GM12874 (cell line): ENCODE measurements around the gene ACAT2.

ENCODE experiments used
- TF ChIP-seq, protein P1 (sequence below): IDR thresholded peaks from 2 replicates; pipeline ENCODE4 v1.5.1; 2011; ENCODE audit warnings: low read depth, mild to moderate bottlenecking, control low read depth, low read length, moderate library complexity; ENCODE audit not compliant: insufficient read depth

ACAT2 gene

DNA sequence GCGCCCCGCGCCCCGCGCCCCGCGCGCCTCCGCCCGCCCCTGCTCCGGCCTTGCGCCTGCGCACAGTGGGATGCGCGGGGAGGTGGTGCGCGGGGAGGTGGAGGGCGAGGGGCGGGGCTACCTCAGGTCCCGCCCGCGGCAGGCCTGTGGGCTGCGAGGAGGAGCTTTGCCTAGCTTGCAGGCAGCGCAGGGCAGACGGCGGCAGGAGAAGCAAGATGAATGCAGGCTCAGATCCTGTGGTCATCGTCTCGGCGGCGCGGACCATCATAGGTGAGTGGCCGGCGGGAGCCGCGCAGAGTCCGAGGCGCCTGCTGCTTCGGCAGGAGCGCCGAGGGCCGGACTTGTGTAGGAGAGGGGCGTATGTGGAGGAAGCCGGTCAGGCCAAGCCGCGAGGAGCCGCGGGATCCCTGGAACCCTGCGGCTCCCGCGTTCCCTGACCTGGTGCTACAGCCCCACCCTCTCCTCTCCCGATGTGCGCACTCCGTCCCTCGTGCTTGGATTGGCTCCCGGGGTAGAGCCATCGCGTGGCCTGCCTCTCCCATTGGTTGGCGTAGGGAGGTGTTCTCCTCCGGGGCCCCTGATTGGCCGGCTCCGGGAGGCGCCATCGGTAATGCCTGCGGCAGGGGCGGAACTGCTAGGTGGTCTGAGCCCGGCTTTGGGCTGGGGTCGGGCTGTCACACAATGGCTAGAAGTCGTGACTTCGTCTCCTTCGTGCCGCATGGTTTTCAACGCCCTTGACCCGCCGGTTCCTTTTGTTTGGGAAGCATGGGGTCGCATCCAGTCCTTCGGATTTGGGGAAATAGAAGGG lies at the start of gene ACAT2:
ACAT2 (plus strand) TSS at position 173 of the 808 bp plus-strand sequence; CDS start at position 216, 43 bp downstream.
- TF ChIP-seq, protein P1, sequence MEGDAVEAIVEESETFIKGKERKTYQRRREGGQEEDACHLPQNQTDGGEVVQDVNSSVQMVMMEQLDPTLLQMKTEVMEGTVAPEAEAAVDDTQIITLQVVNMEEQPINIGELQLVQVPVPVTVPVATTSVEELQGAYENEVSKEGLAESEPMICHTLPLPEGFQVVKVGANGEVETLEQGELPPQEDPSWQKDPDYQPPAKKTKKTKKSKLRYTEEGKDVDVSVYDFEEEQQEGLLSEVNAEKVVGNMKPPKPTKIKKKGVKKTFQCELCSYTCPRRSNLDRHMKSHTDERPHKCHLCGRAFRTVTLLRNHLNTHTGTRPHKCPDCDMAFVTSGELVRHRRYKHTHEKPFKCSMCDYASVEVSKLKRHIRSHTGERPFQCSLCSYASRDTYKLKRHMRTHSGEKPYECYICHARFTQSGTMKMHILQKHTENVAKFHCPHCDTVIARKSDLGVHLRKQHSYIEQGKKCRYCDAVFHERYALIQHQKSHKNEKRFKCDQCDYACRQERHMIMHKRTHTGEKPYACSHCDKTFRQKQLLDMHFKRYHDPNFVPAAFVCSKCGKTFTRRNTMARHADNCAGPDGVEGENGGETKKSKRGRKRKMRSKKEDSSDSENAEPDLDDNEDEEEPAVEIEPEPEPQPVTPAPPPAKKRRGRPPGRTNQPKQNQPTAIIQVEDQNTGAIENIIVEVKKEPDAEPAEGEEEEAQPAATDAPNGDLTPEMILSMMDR = no peak

- TF ChIP-seq, protein P1 = no peak
Observed at GRCh38 chr6:159713984-159714383, 47.9 kb upstream of the ACAT2 start.

- TF ChIP-seq, protein P1 = no peak
Observed at GRCh38 chr6:159714404-159714803, 47.4 kb upstream of the ACAT2 start.

DNA sequence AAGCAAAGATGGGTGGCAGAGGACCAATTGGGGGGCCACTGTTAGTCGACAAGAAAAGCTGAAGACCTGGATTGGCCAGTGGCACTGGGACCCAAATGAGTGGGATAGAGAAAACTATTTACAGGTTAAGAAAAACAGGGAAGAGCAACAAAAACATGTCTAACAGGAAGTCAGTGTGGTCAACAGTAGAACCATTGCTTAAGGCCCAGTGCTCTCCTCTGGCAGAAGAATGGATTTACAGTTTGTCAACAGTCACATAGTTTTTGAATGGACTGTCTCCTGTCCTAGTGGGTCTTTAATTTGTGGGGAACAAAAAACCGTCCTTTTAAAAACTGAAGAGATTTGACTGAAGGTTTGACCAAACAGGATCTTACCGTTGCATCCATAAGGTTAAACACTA lies 46.7 kb upstream of the ACAT2 start:
- TF ChIP-seq, protein P1 = no peak

- TF ChIP-seq, protein P1 = no peak
Observed at GRCh38 chr6:159715605-159716004, 46.2 kb upstream of the ACAT2 start.

- TF ChIP-seq, protein P1 = no peak
Observed at GRCh38 chr6:159716247-159717096, 45.4 kb upstream of the ACAT2 start.

DNA sequence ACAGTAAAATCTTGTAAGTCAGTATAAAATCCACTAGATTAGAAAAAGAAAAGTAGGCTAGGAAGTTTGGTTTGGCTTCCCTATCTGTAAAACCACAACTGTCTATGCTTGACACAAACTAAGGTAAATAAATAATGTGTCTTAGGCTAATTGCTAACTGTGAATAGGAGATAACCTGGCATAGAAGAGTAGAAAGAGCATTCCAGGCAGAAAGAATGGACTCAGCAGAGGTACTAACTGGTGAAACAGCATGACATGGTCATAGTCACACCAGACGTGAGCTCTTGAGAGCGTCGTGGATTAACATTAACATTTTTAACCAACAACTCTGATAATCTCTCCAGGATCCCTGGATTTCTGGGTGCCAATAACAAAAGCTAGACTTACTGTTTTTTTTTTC lies 43.2 kb upstream of the ACAT2 start:
- TF ChIP-seq, protein P1 = no peak
